GM12878 (cell line): ENCODE measurements around the gene CHN2. TPM values are rescaled to one million over a fixed set of nuclear protein-coding genes. Genes with fewer than 3 reads are reported as not detected.

Experiments
- ATAC-seq: fragments of 200-7000 bp; cut with Tn5 transposase; 3 replicates; pipeline ENCODE4 v1.9.1; 2020; ENCODE audit warnings: mild to moderate bottlenecking, moderate library complexity
- BruUV-seq: library from RNA; stranded (reverse); fragments of 400-500 nt; replicated peaks from 2 replicates; lab custom pipeline; 2021; lab: Mats Ljungman, UMichigan
- CTCF ChIA-PET: fragments of 300-600 bp; sonication (Branson Sonifier 250); formaldehyde crosslinking; extraction: SDS; loops from one replicate; lab custom pipeline; 2021; ENCODE audit warnings: inconsistent platforms; lab: Yijun Ruan, JAX
- POLR2A ChIA-PET: fragments of 350-600 bp; formaldehyde crosslinking; extraction: SDS; loops from one replicate; lab custom pipeline; 2021; ENCODE audit warnings: inconsistent platforms; lab: Charles Lee
- RAD21 ChIA-PET: fragments of 300-600 bp; sonication (Branson Sonifier 250); formaldehyde crosslinking; loops from one replicate; lab custom pipeline; 2023; ENCODE audit warnings: antibody characterized with exemption; ENCODE audit not compliant: unreplicated experiment; lab: Charles Lee
- SMC1A ChIA-PET: fragments of 300-600 bp; sonication (Branson Sonifier 250); formaldehyde crosslinking; loops from one replicate; lab custom pipeline; 2023; ENCODE audit not compliant: unreplicated experiment, uncharacterized antibody; lab: Charles Lee
- DNase-seq: peaks from one replicate; pipeline ENCODE4 v3.0.0-alpha.2; 2011; ENCODE audit warnings: low read depth, low spot score
- FAIRE-seq: peaks from 3 replicates; lab custom pipeline; 2011; peaks lifted over from hg19 to GRCh38; lab: Jason Lieb, UNC
- H2AFZ ChIP-seq: 2 replicates; pipeline ENCODE4 v1.6.0; 2011; ENCODE audit warnings: low read depth, low read length, control low read depth; ENCODE audit not compliant: control insufficient read depth
- H3K27ac ChIP-seq: 2 replicates; pipeline ENCODE4 v1.5.1; 2011; ENCODE audit warnings: control low read depth; ENCODE audit not compliant: control insufficient read depth, insufficient read depth
- H3K27me3 ChIP-seq, 2 experiments: replicated peaks in 1 of 2; 2 replicates each; pipeline versions ENCODE4 v1.6.0 to v1.6.1; 2011; ENCODE audit warnings: low read length in 1 of 2; ENCODE audit not compliant: control insufficient read depth in 2 of 2, insufficient read depth in 2 of 2
- H3K36me3 ChIP-seq, 2 experiments: 2 replicates each; pipeline ENCODE4 v1.5.1; 2011; ENCODE audit warnings: low read length in 1 of 2; ENCODE audit not compliant: control insufficient read depth in 2 of 2, insufficient read depth in 2 of 2
- H3K4me1 ChIP-seq: 2 replicates; pipeline ENCODE4 v1.6.1; 2011; ENCODE audit warnings: mild to moderate bottlenecking, low read length, moderate library complexity, mixed read lengths; ENCODE audit not compliant: control insufficient read depth, insufficient read depth
- H3K4me2 ChIP-seq: 2 replicates; pipeline ENCODE4 v1.6.0; 2011; ENCODE audit warnings: control low read depth; ENCODE audit not compliant: control insufficient read depth, insufficient read depth
- H3K4me3 ChIP-seq: fragments of 200-600 bp; sonication (generic); 2 replicates; pipeline ENCODE4 v1.5.1; 2016
- H3K79me2 ChIP-seq: 2 replicates; pipeline ENCODE4 v1.6.0; 2011; ENCODE audit warnings: low read length; ENCODE audit not compliant: control insufficient read depth, insufficient read depth
- H3K9ac ChIP-seq: 2 replicates; pipeline ENCODE4 v1.8.0; 2011; ENCODE audit warnings: low read length, control low read depth, mixed read lengths; ENCODE audit not compliant: control insufficient read depth, insufficient read depth
- H3K9me3 ChIP-seq: replicated peaks from 3 replicates; pipeline ENCODE4 v1.5.1; 2011; ENCODE audit warnings: mild to moderate bottlenecking, low read length; ENCODE audit not compliant: control insufficient read depth, insufficient read depth
- H4K20me1 ChIP-seq: 2 replicates; pipeline ENCODE4 v1.6.0; 2011; ENCODE audit not compliant: control insufficient read depth, insufficient read depth
- ATF3 ChIP-seq: IDR thresholded peaks from 2 replicates; pipeline ENCODE4 v1.6.1; 2011; ENCODE audit warnings: low read depth, mild to moderate bottlenecking, low read length, moderate library complexity, borderline replicate concordance; ENCODE audit errors: extremely low read depth
- BACH1 ChIP-seq: fragments of 450-650 bp; IDR thresholded peaks from 2 replicates; pipeline ENCODE4 v1.6.1; 2017; ENCODE audit warnings: mild to moderate bottlenecking, borderline replicate concordance
- BCL11A ChIP-seq: IDR thresholded peaks from 2 replicates; pipeline ENCODE4 v1.6.1; 2011; ENCODE audit warnings: low read depth, low read length
- CBX5 ChIP-seq: sonication (generic); IDR thresholded peaks from 2 replicates; pipeline ENCODE4 v1.6.1; 2016; ENCODE audit warnings: low read depth, moderate library complexity, mild to moderate bottlenecking, inconsistent platforms
- CEBPB ChIP-seq, 2 experiments: fragments of 150-350 bp in 1 of 2; IDR thresholded peaks; 2 replicates each; pipeline ENCODE4 v1.6.1; 2012 to 2014; ENCODE audit warnings: low read depth in 2 of 2, low read length in 2 of 2, borderline replicate concordance in 1 of 2, inconsistent platforms in 1 of 2
- E2F8 ChIP-seq: fragments of 450-650 bp; IDR thresholded peaks from 2 replicates; pipeline ENCODE4 v1.6.1; 2018; ENCODE audit warnings: mild to moderate bottlenecking, low read depth, moderate library complexity; ENCODE audit not compliant: partially characterized antibody
- ELK1 ChIP-seq: IDR thresholded peaks from 2 replicates; pipeline ENCODE4 v1.6.1; 2012; ENCODE audit warnings: low read depth, low read length, improper control_type of control experiment
- EP300 ChIP-seq, 2 experiments: fragments of 150-350 bp in 1 of 2; IDR thresholded peaks; 2 replicates each; pipeline ENCODE4 v1.6.1; 2011 to 2012; ENCODE audit warnings: low read depth in 2 of 2, low read length in 2 of 2, borderline replicate concordance in 1 of 2, improper control_type of control experiment in 1 of 2, inconsistent platforms in 1 of 2; ENCODE audit not compliant: control insufficient read depth in 1 of 2
- MLLT1 ChIP-seq: fragments of 450-650 bp; IDR thresholded peaks from 2 replicates; pipeline ENCODE4 v1.6.1; 2016; ENCODE audit warnings: mild to moderate bottlenecking
- NR2C2 ChIP-seq: IDR thresholded peaks from 2 replicates; pipeline ENCODE4 v1.6.1; 2011; ENCODE audit warnings: borderline replicate concordance, low read depth; ENCODE audit not compliant: control insufficient read depth, insufficient read length
- RFX5 ChIP-seq: IDR thresholded peaks from 2 replicates; pipeline ENCODE4 v1.6.1; 2011; ENCODE audit warnings: low read depth, low read length, improper control_type of control experiment
- SKIL ChIP-seq: fragments of 450-650 bp; IDR thresholded peaks from 2 replicates; pipeline ENCODE4 v1.6.1; 2017; ENCODE audit warnings: mild to moderate bottlenecking, low read depth, inconsistent platforms; ENCODE audit not compliant: poor library complexity, severe bottlenecking
- SREBF2 ChIP-seq: IDR thresholded peaks from 2 replicates; pipeline ENCODE4 v1.6.1; 2012; ENCODE audit warnings: mild to moderate bottlenecking, low read length
- SRF ChIP-seq, 2 experiments: IDR thresholded peaks; 2 replicates each; pipeline ENCODE4 v1.6.1; 2011; ENCODE audit warnings: low read depth in 2 of 2, low read length in 2 of 2, mild to moderate bottlenecking in 1 of 2, moderate library complexity in 1 of 2
- SUZ12 ChIP-seq: fragments of 200-600 bp; sonication (generic); IDR thresholded peaks from one replicate; pipeline ENCODE4 v1.6.1; 2018; ENCODE audit warnings: antibody characterized with exemption, mild to moderate bottlenecking; ENCODE audit not compliant: unreplicated experiment
- WGBS: methylation state at CpG from one replicate; pipeline ENCODE4 v1.1.6; 2016; ENCODE audit warnings: low lambda C conversion rate; ENCODE audit not compliant: insufficient replicate concordance, insufficient coverage; ENCODE audit errors: missing lambda C conversion rate; 5-methylcytosine and 5-hydroxymethylcytosine counted together
- in situ Hi-C: fragments of 300-500 bp; cut with MboI; formaldehyde crosslinking; loops from 9 replicates; pipeline ENCODE4 v1.14.3; 2018; ENCODE audit warnings: mixed read lengths
- intact Hi-C: fragments of 100-400 bp; cut with micrococcal nuclease; formaldehyde crosslinking; loops from one replicate; pipeline ENCODE4 v1.14.2; 2022; ENCODE audit not compliant: unreplicated experiment
- polyA plus RNA-seq, 11 experiments: library from polyadenylated mRNA; depleted of rRNA in 4 of 11; unstranded in 6 of 11; stranded (reverse) in 5 of 11; fragments of >200 nt; fragmentation: Nextera tagmentation in 4 of 11; fragmentation: Illumina TruSeq in 1 of 11; extraction: Ambion mirVana in 4 of 11; extraction: Trizol in 1 of 11; gene quantifications; 1 replicate in 1 of 11; 2 replicates in 10 of 11; pipeline versions ENCODE4 v1.2.1 to v1.2.3, GENCODE V29; 2011 to 2016; ENCODE audit warnings: inconsistent platforms in 2 of 11, missing spikeins in 2 of 11, low read depth in 1 of 11
- total RNA-seq, 4 experiments: library from RNA; depleted of rRNA in 3 of 4; stranded (reverse); fragments of >200 nt in 3 of 4; fragmentation: Illumina TruSeq in 1 of 4; extraction: Trizol in 1 of 4; gene quantifications; 2 replicates each; pipeline versions ENCODE4 v1.2.1 to v1.2.3, GENCODE V29; 2013 to 2021

CHN2 gene
- total and polyA plus RNA-seq, 10 of the 15 experiments (the other 5 are each of a cell fraction or from before 2014, with no cell fraction given) = 0.11 to 3.8 (median 0.37) TPM; not detected in 2

GRCh38 chr7:29488977-29489376 lies 294.4 kb downstream of the CHN2 start:
- ATAC-seq = no peak
- in situ Hi-C loops = no loop called here
- H3K4me1 ChIP-seq = no peaks in the 10 kb centered on the region
- intact Hi-C loops = no loop called here
- H4K20me1 ChIP-seq = no peaks in the 10 kb centered on the region
- WGBS = 0% methylated on average over 2 of the region's 2 CpGs
- H3K27ac ChIP-seq = no peak overlapping the region
- H3K79me2 ChIP-seq = no peaks in the 10 kb centered on the region
- H3K9me3 ChIP-seq = no peaks in the 10 kb centered on the region
- H3K4me3 ChIP-seq = no peak overlapping the region
- SMC1A ChIA-PET = interaction anchor here (0.9 kb wide), 1 partner anchor 26 kb away, joined by 4 read pairs; no protein-coding TSS in a partner anchor
- H2AFZ ChIP-seq = no peak overlapping the region
- no peak for FAIRE-seq
- no TSS peak for BruUV-seq
- H3K36me3 ChIP-seq = no peaks in the 10 kb centered on the region
- H3K27me3 ChIP-seq = no peaks in the 10 kb centered on the region; a peak in 1 of 4 replicates
- no peak overlapping the region for H3K9ac ChIP-seq
- POLR2A ChIA-PET = no interaction called here
- RAD21 ChIA-PET = no interaction called here
- DNase-seq = no peak
- CTCF ChIA-PET = no interaction called here
- H3K4me2 ChIP-seq = no peak overlapping the region
- TF ChIP-seq SKIL = no peak
- TF ChIP-seq MLLT1 = no peak
- no peak for TF ChIP-seq BACH1
- TF ChIP-seq SRF (IDR thresholded peaks at IDR 0.05; ENCODE audit: low read depth in 2 of 2, low read length in 2 of 2) = no peak
- TF ChIP-seq CBX5 = no peak
- no peak for TF ChIP-seq SREBF2
- TF ChIP-seq SUZ12 = no peak
- TF ChIP-seq ATF3 = no peak
- TF ChIP-seq BCL11A = no peak
- no peak for TF ChIP-seq NR2C2
- TF ChIP-seq EP300 (IDR thresholded peaks at IDR 0.05; ENCODE audit: borderline replicate concordance in 1 of 2, control insufficient read depth in 1 of 2, low read depth in 2 of 2, low read length in 2 of 2) = no peak
- TF ChIP-seq CEBPB (IDR thresholded peaks at IDR 0.05; ENCODE audit: borderline replicate concordance in 1 of 2, low read depth in 2 of 2, low read length in 2 of 2) = no peak
- TF ChIP-seq ELK1 = no peak
- no peak for TF ChIP-seq E2F8
- TF ChIP-seq RFX5 = no peak
